GM18907 (cell line): Measurements from ENCODE around the gene EBP.
"Not testable (repeated sequence)": the region's sequence is repeated elsewhere in the genome, so short reads cannot be mapped to it uniquely, and the experiment has no call there.

ENCODE experiments used
- ATAC-seq: cut with Tn5 transposase; IDR thresholded peaks from one replicate; pipeline ENCODE4 v1.9.1; 2021; ENCODE audit warnings: mild to moderate bottlenecking, moderate library complexity; ENCODE audit not compliant: unreplicated experiment

The EBP gene

GRCh38 chrX:48520976-48521352, 644 bp upstream of the EBP start:
- ATAC-seq, result no peak

DNA sequence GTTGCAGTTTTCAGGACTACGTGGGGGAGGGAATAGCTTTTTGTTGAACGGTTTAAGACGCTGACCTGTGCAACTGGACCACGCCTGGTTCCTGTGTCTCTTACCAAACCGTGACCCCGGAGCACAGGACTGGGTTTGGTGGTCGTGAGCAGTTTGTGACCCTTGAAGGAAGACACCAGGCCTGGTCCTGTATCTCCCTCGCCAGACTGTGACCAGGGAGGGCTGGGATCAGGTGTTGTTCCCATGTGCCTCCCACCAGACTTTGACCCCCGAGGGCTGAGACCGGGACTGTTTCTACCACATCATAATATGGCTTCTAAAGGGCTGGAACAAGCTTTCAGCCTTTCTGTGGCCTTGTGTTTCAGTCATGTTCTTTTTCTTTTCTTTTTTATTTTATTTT, 683 bp downstream of the EBP start:
- no peak for ATAC-seq

DNA sequence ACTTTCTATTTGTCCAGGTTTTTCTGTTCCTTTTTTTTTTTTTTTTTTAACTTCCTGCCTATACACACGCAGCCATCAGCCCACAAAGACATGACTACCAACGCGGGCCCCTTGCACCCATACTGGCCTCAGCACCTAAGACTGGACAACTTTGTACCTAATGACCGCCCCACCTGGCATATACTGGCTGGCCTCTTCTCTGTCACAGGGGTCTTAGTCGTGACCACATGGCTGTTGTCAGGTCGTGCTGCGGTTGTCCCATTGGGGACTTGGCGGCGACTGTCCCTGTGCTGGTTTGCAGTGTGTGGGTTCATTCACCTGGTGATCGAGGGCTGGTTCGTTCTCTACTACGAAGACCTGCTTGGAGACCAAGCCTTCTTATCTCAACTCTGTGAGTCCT, 2.1 kb downstream of the EBP start:
- no peak for ATAC-seq

GRCh38 chrX:48525853-48526252, 4.2 kb downstream of the EBP start:
- not testable (repeated sequence) for ATAC-seq

DNA sequence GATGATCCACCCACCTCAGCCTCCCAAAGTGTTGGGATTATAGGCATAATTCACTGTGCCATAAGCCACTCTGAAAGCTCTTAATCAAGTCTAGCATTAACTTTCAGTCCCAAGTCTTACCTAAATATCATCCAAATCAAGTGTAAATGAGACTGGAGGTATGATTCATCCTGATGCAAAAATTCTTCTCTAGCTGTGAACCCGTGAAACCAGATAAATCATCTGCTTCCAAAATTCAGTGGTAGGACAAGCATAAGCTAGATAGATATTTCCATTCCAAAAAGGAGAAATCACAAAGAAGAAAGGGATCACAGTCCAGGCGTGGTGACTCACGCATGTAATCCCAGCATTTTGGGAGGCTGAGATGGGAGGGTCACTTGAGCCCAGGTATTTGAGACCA, 9.1 kb downstream of the EBP start:
- ATAC-seq, result no peak

DNA sequence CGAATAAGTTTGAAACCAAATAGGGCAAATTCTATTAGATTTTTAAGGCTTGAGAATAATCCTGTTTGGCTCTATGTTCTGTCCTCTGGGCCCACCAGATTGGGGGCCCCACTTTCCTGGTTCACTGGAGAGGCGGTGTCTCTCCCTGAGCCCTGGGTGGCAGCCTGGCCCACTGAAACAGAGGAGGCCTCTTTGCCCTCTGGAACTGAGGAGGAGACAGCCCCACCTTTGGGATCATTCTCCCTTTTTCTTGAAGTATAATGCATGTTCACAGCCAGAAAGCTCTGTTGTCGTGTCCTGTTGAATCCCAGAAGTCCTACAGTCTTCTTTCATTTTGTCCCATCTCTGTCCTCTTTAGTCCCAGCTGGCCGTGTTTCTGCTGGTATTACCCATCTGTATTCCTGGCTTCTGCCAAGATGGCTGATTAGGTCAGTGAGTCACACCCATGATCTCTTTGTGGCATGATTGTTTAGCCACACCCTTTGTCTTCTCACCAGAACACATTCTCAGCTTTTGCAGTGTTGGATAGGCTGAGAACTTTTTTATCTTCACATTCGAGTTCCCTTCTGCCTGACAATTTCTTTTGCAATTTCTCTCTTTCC, 9.9 kb downstream of the EBP start:
- no peak for ATAC-seq

GRCh38 chrX:48532161-48532560, 10.6 kb downstream of the EBP start:
- ATAC-seq, result no peak

- ATAC-seq, result no peak
Observed at GRCh38 chrX:48533165-48533564, 11.6 kb downstream of the EBP start.

DNA sequence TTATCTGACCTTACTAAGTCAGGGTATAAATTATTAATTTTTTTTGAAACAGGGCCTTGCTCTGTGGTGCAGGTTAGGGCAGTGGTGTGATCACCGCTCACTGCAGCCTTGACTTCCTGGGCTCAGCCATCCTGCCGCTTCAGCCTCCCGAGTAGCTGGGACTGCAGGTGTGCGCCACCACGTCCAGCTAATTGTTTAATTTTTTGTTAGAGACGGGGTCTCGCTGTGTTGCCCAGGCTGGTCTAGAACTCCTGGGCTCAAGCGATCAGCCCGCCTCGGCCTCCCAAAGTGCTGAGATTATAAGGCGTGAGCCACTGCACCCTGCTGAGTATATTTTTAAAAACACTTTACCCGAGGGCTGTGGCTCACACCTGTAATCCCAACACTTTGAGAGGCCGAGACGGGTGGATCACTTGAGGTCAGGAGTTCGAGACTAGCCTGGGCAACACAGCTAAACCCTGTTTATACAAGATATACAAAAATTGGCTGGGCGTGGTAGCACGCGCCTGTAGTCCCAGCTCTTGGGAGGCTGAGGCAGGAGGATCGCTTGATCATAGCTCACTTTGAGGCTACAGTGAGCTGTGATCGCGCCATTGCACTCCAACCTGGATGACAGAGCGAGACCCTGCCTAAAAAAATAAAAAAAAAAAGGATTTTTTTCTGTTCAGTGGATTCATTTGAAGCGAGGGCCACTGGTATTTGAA, 17.2 kb downstream of the EBP start:
- ATAC-seq, result no peak

- ATAC-seq, result peak; percentile 89
Observed at GRCh38 chrX:48539345-48540027, 17.9 kb downstream of the EBP start, which contains the start of gene TBC1D25. TSS of gene TBC1D25 (plus strand) at chrX:48539714. CDS start at chrX:48539798, 84 bp downstream.

GRCh38 chrX:48540028-48540375, 18.4 kb downstream of the EBP start:
- peak; percentile 35 for ATAC-seq

- ATAC-seq, result no peak
Observed at GRCh38 chrX:48540480-48540879, 18.9 kb downstream of the EBP start.

- no peak for ATAC-seq
Observed at GRCh38 chrX:48541140-48541814, 19.7 kb downstream of the EBP start.

- ATAC-seq, result no peak
Observed at GRCh38 chrX:48548871-48549270, 27.3 kb downstream of the EBP start.

GRCh38 chrX:48555731-48556325, 34.2 kb downstream of the EBP start:
- not testable (repeated sequence) for ATAC-seq

- no peak for ATAC-seq
Observed at GRCh38 chrX:48558271-48558670, 36.7 kb downstream of the EBP start.

- no peak for ATAC-seq
Observed at GRCh38 chrX:48559636-48560035, 38.0 kb downstream of the EBP start.

DNA sequence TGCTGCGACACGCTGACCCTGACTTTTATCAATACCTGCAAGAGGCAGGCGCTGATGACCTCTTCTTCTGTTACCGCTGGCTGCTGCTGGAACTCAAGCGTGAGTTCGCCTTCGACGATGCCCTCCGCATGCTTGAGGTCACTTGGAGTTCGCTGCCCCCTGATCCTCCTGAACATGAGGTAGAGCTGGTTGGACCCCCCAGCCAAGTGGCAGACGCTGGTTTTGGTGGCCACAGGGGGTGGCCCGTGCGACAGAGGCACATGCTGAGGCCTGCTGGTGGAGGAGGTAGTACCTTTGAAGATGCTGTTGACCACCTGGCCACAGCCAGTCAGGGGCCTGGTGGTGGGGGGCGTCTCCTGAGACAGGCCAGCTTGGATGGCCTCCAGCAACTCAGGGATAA, 38.4 kb downstream of the EBP start:
- ATAC-seq, result no peak

- no peak for ATAC-seq
Observed at GRCh38 chrX:48560681-48561080, 39.1 kb downstream of the EBP start.

DNA sequence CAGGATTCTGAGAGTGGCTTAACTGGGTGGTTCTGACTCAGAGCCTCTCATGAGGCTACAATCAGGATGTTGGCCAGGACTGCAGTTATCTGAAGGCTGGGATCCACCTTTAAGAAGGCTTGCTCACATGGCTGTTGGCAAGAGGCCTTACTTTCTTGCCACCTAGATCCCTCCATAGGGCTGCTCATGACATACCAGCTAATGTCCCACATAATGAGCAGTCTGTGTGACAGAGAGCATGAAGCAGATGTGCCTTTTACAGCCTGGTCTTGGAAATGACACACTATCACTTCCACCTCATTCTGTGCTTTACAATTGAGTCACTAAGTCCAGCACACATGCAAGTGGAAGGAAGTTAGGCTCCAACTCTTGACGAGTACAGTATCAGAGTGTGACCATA, 48.4 kb downstream of the EBP start:
- peak; percentile 34 for ATAC-seq

GRCh38 chrX:48573690-48574269, 52.2 kb downstream of the EBP start:
- no peak for ATAC-seq
